Spleen (tissue), 7 donors: ENCODE data around the gene SDK2.

Experiments
- POLR2A ChIP-seq, 3 donors: fragments of 450-650 bp; IDR thresholded peaks; one replicate each; pipeline ENCODE4 v1.5.1; 2017; ENCODE audit warnings: antibody characterized with exemption in 3 of 3, mild to moderate bottlenecking in 1 of 3
- POLR2AphosphoS5 ChIP-seq, 3 donors: sonication (generic); formaldehyde crosslinking; IDR thresholded peaks; one replicate each; pipeline ENCODE4 v1.5.1; 2017; ENCODE audit warnings: antibody characterized with exemption in 3 of 3
- TF ChIP-seq, protein P1 (sequence below), 11 experiments: fragments of 200-600 bp in 7 of 11; fragments of 450-650 bp in 4 of 11; sonication (generic) in 4 of 11; IDR thresholded peaks in 8 of 11; conservative IDR thresholded peaks in 3 of 11; 1 replicate in 7 of 11; 2 replicates in 4 of 11; pipeline versions ENCODE4 v1.4.0 to v1.8.0; 2016 to 2021; ENCODE audit warnings: antibody characterized with exemption in 11 of 11, inconsistent platforms in 4 of 11, mild to moderate bottlenecking in 1 of 11
- donor health status: DM: no; HTN: no; CAD: no; lungs with moderate emphysema.
- donor health status: DM: no; HTN: no; CAD: no.
- donor health status: DM: no; HTN: no; CAD: no.

DNA sequence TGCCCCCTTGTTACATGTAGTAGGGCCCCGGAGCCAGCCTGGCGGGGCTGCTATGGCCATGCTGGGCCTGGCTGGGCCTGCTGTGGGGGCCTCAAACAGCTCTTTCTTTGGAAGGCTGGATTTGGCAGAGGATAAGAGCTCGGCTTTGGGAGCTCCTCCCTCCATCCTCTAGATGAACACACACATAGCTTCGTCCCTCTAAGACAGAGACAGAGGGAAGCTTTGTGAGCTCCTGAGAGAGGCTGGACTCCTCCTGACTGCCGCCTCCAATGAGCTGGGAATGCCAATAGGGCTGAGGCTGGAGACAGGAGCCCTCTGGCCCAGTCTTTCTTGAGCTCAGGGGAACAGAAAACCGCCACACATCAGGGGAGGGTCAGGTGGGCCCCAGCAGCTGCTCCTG, 295.1 kb downstream of the SDK2 start:
- TF ChIP-seq, protein P1, sequence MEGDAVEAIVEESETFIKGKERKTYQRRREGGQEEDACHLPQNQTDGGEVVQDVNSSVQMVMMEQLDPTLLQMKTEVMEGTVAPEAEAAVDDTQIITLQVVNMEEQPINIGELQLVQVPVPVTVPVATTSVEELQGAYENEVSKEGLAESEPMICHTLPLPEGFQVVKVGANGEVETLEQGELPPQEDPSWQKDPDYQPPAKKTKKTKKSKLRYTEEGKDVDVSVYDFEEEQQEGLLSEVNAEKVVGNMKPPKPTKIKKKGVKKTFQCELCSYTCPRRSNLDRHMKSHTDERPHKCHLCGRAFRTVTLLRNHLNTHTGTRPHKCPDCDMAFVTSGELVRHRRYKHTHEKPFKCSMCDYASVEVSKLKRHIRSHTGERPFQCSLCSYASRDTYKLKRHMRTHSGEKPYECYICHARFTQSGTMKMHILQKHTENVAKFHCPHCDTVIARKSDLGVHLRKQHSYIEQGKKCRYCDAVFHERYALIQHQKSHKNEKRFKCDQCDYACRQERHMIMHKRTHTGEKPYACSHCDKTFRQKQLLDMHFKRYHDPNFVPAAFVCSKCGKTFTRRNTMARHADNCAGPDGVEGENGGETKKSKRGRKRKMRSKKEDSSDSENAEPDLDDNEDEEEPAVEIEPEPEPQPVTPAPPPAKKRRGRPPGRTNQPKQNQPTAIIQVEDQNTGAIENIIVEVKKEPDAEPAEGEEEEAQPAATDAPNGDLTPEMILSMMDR (IDR thresholded peaks at IDR 0.05 in 8 of 11, conservative IDR thresholded peaks at IDR 0.05 in 3 of 11): no peak
- TF ChIP-seq POLR2A (IDR thresholded peaks at IDR 0.05): no peak
- TF ChIP-seq POLR2AphosphoS5 (IDR thresholded peaks at IDR 0.05): no peak
